HG03039 (cell line): ENCODE data around the gene FITM1.

Experiments
- ATAC-seq: cut with Tn5 transposase; IDR thresholded peaks from one replicate; pipeline ENCODE4 v1.9.1; 2021; ENCODE audit warnings: mild to moderate bottlenecking, moderate library complexity; ENCODE audit not compliant: unreplicated experiment

The FITM1 gene, protein sequence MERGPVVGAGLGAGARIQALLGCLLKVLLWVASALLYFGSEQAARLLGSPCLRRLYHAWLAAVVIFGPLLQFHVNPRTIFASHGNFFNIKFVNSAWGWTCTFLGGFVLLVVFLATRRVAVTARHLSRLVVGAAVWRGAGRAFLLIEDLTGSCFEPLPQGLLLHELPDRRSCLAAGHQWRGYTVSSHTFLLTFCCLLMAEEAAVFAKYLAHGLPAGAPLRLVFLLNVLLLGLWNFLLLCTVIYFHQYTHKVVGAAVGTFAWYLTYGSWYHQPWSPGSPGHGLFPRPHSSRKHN

DNA sequence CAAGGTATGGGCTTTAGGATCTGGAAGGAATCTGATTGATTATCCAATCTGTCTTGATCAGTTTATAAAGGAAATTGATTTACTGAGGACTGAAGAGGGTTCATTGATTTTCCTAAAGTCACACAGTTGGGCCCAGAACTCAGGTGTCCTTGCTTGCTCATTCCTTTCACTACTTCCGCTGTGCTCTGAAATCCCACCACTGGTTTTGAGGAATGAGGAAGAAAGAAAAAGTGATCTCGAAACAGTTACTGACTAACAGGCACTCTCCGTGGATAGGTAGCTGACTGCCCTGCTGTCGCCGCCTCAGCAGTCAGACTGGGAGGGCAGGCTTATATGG is at the start of gene FITM1:
TSS of gene FITM1 (plus strand) at position 280 of the 337 bp plus-strand sequence. CDS start 905 bp downstream, outside the sequence.
- ATAC-seq, result no peak

DNA sequence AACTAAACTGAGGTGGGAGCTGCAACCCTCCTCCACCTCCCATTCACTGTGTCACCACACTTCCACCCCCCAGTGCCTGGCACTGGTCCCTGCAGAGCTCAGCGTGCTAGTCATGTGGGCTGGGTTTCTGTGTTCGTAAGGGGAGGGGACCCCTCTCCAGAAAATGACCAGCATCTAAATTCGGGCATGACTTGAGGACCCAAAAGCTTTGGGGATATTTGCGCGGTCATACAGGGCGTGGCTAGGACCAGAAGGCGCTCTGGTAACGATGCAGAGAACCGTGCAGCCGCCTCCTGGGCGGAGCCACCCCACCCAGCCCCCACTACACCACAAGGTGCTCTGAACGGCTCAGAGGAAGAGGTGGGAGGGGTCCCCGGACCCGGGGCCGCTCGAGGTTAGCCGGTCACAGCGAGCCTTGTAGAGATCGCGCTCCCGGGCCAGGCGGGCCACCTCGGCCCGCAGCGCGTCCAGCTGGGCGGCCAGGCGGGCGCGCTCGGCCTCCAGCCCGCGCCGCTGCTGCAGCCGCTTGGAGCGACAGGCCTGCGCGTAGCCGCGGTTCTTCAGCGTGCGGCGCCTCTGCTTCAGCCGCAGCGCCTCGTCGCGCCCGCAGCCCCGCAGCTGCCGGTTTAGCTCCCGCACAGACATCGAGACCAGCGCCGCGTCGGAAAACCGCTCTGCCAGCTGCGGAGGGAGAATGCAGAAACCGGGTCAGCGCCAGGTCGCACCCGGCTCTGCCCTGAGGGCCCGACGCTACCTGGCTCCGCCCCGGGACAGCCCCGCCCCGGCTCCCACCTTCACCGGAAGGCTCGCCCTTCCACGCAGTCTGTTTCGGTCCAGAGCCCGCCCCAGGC is 49.3 kb upstream of the FITM1 start:
- peak; percentile 78 for ATAC-seq

DNA sequence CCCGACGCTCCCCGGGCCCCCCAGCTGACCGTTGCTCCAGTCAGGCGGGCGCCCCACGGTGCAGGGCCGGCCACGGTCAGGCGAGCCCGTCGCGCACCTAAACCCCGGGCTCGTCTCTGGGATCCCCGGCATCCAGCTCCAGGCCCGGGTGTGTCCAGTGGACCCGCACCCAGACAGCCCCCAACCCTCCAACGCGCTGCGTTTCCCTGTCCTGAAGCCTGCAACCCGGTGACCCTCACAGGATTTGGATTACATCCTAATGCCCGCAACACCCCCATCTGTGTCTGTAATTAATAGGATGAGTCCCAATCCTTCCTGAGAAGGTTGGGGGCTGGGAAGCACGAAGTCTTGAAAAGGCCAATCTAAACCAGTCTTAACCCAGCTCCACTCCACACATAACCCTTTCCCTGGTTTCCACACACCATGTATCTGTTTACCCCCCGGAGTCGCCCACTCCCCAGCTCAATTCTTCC is 48.7 kb upstream of the FITM1 start:
- no peak for ATAC-seq

DNA sequence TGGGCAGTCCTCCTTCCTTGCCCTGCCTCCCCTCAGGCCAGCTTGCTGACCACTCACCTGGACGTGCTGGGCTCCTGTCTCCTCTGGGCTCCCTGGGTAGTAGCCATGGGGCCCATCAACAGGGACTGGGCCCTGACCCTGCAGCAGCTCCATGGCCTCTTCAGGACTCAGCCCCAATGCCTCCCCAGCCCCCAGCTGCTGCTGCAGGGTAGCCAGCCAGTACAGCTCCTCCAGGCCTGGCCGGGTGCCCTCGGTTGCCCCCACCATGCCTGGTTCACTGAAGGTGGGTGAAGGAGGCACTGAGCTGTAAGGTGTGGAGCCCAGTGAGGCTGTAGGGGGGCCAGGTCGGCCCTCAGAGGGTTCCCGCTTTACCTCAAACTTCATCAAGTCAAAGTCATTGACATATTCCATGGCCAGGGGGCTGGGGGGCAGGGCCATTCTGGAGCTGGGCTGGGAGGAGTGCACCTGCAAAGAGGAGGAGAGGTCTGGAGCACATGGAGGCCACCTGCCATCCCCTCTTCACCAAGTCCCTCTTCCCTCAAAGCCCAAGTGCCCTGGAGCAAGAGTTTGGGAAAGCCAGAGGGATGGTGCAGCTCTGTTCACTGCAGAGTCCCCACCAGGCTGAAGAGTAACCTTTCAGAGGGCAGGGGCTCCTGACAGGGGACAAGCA is 47.9 kb upstream of the FITM1 start:
- ATAC-seq, result no peak

DNA sequence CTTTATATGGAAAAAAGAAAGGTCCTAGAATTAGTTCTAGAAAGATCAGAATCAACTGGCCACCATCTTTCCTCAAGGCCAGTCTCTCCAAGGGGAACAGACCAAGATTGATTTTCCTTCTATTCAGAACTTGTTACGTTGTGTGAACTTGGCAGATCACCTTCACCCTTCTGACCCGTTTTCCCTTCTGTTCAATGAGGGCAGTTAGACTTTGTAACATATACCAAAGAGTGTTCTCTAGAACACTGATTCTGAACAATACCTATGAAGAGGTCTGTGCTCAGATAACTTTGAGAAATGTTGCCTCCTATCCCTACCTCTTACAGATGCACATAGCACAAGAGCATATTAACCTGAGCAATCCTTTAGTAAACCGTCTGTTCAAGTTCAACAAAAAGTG is 47.0 kb upstream of the FITM1 start:
- ATAC-seq, result no peak

DNA sequence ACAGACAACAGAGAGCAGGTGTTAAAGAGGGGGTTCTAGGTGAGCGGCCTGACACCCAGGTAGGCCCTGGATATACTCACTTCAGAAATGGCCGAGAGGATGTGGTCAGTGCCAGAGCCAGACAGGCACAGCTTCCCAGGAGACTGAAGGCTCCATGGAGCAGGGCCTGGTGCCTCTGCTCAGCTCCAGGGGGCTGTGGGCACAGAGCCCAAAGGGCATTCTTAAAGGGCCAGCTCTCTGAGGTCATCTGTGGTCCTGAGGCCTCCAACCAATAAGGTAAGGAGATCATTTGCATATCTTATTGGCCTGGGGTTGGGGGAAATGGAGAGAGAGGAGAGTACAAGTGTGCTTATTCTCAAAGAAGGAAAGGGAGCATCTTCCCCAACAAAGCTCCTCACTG is 46.0 kb upstream of the FITM1 start:
- no peak for ATAC-seq

DNA sequence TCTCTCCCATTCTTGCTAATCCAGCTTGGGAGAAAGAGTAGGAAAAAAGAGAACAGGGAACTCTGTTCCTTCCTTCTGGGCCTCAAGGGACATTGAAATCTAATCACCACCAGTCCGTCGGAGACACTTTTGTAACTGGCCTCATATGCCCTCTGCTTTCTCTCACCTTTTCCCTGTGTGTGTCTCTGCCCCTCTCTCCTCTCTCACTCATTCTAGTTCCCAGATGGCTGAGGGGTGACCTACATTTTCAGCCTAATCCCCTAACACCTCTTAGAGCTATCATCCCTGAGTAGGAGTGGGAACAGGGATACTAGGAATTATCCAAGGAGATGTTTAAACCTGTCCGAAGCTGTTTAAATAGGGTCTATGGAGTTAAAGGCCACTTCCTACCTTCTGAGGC is 45.2 kb upstream of the FITM1 start:
- no peak for ATAC-seq

DNA sequence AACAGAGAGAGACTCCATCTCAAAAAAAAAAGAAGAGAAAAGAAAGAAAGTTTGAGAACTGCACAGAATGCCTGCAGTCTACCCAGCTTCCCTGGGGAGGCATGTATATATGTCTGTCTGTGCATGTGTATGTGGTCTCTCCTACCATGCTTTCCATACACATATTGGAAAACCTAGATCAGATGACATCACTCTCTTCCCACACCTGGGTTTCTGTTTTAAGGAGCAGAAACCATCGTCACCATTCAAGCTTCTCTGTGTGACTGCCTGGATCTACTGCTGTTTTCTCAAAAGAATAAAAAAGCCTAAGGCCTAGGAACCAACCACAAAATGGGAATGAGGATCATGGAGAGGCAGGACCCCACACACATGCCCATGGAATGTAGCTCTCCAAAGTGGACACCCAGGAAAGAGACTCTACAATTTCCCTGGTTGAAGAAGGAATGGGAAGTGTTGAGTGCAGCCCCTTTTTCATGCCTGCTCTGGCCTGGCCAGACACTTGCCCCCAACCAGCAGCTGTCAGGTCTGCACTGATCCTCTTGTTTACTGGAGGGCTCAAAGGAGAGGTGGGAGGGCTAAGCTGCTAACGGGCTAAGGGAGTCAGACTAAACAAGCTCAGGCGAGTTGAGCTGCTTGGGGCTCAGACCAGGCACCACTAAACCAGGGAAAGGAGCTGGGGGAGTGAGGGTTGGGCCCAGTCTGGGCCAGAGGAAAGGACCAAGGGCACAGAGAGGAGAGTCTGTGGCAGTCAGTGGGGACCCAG is 44.1 kb upstream of the FITM1 start:
- no peak for ATAC-seq

DNA sequence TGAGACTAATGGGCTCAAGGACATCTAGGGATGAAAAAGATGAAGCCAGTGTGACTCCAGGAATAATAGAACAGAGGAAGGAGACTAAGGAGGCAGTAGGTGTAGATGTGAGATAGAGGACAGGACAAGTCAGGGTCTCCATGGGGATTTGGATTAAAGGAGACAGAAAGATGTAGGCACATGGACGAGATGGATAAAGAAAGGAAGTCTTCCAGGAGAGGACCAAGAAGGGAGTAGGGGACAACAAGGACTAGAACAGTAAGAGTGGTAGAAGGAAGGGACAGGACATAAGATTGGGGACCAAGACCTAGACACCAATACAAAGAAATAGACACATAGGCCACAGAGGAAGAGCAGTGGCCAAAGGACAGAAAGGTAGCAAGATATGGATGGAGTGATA is 43.5 kb upstream of the FITM1 start:
- ATAC-seq, result no peak

DNA sequence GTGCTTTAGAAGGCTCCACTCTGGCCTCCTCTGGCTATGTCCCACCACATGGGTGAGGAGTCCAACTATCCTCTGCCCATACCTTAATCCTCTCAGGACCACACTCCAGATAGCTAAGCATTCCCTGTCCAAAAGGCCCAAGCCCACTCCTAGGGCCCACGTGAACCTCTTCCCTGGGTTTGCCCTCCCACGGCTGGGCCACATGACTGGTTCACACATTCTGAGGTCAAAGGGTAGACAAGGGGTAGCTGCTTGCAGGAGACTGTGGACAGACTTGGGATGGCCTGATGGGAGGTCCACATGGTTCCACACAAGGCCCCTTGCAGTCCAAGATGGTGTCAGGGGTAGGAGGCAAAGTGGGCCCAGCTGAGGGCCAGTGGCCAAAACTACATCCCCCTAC is 42.4 kb upstream of the FITM1 start:
- no peak for ATAC-seq

DNA sequence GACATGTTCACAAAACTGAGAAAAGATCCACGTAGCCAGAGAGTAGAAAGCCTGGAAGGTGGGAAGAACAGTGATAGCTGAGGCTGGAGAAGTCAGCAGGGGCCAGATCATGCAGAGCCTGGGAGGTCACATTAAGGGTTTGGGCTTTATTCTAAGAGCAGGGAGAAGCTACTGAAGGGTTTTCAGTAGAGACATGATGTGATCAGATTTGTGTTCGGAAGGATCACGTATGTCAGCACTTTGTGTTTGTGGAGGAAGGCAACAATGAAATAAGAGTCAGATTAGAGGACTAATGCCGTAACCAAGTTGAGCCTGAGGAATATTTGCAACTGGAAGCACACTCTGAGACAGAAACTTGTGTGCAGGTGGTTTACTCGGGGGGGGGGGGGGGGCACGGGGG is 40.6 kb upstream of the FITM1 start:
- ATAC-seq, result no peak

DNA sequence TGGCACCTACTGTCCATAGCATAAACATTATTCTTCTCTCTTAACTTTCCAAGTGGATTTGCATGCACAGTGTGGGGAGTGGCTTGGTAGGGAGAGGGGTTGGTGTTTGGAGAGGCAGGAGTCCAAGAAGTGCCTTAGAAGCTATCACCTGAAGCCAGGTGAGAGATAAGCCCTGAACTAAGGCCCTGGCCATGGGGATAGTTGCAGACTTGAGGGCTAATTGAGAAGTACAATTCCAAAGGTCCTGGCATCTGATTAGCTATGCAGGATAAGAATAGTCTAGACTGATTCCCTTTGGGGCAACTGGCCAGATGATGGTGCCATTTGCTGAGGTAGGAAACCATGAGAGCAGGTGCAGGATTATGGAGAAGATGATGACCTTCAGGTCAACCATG is 38.4 kb upstream of the FITM1 start:
- no peak for ATAC-seq

DNA sequence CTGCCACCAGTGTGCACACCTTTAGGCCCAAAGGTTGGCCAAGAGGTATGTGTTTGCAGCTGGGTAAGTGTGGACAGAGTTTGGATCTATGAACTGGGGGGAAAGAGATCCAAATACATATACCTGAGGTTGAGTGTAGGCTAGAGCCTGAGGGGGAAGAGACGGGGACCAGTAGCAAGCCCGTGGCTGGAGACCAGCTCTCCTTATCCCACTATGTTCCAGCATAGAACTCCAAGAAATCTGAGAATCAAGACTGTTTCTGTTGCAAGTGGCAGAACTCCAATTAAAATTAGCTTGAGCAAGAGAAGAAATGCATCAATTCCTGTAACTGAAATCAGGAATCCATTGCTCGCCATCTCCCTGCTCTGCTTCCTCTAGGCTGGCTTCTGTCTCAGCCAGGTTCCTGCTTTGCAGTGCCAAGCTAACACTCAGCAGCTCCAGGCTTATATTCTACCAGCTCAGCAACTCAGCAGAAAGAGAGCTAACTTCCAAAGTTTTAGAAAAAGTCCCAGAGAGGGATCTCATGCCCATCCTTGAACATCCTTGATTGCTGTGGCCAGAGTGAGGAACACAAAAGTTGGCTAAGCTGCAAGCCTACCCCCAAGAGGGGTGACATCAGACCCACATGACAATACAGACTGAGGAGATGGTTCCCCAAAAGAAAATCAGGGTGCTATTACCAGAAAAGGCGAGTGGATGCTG is 37.8 kb upstream of the FITM1 start:
- ATAC-seq, result no peak

DNA sequence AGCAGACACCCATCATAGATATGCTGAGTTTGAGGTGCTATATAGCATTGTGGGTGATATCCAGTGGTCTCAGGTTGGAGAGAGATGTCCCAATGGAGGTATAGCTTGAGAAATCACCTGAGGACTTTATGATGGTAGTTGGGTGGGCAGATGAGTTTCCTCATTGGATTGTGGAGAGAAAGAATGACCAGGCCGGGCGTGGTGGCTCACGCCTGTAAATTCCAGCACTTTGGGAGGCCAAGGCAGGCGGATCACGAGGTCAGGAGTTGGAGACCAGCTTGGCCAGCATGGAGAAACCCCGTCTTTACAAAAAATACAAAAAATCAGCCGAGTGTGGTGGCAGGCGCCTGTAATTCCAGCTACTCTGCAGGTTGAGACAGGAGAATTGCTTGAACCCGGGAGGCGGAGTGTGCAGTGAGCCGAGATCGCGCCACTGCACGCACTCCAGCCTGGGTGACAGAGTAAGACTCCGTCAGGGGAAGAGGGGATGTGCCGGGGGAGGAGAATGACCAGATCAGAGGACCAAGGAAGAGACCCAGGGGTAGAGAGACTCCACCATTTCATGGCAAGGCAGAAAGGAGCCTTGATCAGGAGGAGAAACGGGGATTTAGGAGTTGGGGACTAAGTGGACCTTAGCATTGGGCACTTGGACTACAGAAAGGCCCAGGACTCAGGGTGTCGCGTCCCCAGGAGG is 37.1 kb upstream of the FITM1 start:
- ATAC-seq, result no peak

DNA sequence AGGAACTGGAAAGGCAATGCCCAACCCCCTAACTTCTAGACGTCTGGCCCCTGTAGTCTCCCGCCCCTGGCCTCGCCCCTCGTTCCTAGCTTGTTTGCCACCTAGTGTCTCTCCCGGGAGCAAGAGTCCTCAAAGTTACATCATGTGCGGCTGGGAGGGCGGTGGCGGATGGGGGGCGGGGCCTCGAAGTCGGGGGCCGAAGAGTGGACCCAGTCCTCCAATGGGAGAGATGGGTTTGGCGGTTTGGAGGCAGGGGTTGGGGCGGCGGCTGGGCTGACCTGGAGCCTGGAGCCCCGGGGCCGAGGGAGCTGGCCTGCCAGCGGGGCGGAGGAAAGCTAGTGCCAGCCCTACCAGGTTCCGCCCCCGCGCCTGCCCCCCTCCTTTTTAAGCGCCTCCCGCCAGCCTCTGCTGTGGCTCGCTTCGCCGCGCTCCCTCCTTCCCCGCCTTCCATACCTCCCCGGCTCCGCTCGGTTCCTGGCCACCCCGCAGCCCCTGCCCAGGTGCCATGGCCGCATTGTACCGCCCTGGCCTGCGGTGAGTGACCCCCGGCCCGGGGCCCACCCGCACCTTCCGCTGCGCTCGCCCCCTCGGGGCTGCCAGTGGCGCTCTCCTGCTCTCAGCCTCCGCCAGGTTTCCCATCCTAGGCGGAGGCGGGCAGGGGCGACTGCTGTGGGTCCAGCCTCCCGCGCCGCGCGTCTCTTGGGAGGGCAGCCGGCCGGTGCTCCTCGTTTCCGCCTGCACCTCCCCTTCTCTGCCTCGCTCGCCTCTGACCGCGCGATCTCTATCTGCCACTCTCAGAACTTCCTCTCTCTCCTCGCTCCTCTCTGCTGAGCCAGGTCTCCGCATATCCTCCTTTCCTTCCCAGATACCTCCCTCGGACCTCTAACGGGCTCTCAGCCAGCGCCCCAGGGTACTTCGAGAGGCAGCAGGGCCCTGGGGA is 36.3 kb upstream of the FITM1 start, which contains the start of gene PCK2:
TSS of gene PCK2 (plus strand) at position 411 of the 940 bp plus-strand sequence. CDS start at position 506, 95 bp downstream.
- peak; percentile 58 for ATAC-seq

DNA sequence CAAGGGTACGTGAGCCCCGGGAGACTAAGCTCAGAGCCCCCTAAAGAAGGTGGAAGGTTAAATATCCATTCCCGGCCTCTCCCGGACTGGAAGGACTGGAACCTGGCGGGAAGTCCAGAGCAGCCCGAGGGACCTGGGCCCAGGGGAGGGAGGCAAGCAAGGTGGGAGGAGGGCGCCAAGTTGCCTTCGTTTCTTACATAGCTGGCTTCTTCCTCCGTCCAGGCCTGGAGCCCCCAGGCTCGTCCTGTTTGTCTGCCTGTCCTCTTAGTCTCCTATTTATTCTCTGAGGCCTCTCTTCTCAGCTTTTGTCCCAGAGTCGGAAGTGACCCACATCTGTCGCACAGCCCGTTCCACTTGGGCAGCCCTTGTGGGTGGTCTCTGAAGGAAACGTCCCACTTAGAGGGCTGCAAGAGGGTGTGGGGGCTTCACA is 35.6 kb upstream of the FITM1 start:
- ATAC-seq, result no peak

DNA sequence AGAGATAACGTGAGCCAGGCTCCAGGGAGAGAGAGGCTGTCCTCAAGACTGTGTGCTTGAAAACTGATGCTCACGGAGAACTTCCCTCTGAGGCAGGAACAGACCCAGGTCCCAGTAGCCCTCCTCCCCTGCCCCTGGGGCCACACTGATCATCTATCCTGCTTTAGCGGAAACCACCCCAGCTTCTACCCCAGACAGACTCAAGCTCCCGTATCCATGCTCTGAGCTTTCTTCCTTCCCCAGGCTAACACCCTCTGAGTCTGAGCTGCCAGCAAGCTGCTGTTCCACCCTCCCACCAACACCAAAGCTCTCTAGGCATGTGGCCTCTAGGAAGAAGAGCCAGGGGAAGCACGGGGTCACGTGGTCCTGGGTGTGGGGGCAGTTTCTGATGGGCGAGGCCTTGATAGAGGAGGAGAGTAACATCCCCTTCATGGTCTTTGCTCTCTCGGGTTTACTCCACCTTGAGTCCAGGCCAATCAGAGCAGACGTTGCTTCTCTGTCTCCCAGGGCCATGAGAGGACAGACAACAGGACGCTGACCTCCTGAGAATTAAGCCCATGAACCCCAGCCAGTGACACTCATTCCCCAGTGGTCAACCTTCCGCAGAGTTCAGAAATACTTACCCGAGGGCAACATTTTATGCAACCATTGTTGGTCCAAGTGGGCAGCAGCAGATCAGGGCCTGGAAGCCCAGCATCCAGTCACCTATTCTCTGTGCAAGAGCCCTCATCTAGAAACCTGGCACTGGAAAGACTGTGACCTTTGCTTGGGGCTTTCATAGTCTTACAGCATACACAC is 35.0 kb upstream of the FITM1 start:
- ATAC-seq, result peak; percentile 59
